Caco-2 (cell line): ENCODE measurements around the gene ID4. TPM values are rescaled to one million over a fixed set of nuclear protein-coding genes. Genes with fewer than 3 reads are reported as not detected.

Experiments used
- BruUV-seq: library from RNA; stranded (reverse); fragments of 400-500 nt; replicated peaks from 2 replicates; lab custom pipeline; 2021; lab: Mats Ljungman, UMichigan
- CTCF ChIA-PET: fragments of 300-600 bp; sonication (Branson Sonifier 250); formaldehyde crosslinking; loops from one replicate; lab custom pipeline; 2022; ENCODE audit warnings: antibody characterized with exemption; lab: Charles Lee
- POLR2A ChIA-PET: fragments of 300-600 bp; sonication (Branson Sonifier 250); formaldehyde crosslinking; loops from one replicate; lab custom pipeline; 2022; ENCODE audit warnings: antibody characterized with exemption; lab: Charles Lee
- DNase-seq, 2 experiments: peaks; one replicate each; pipeline versions ENCODE4 v3.0.0 to v3.0.0-alpha.2; 2020 to 2022
- H3K27me3 ChIP-seq: replicated peaks from 2 replicates; pipeline ENCODE4 v1.6.0; 2011; ENCODE audit warnings: low read length; ENCODE audit not compliant: control insufficient read depth, insufficient read depth
- H3K36me3 ChIP-seq: 2 replicates; pipeline ENCODE4 v1.5.1; 2011; ENCODE audit warnings: low read length; ENCODE audit not compliant: control insufficient read depth, insufficient read depth
- H3K4me1 ChIP-seq: fragments of 250-450 bp; sonication (Bioruptor Pico); 2 replicates; pipeline ENCODE4 v1.5.1; 2020; ENCODE audit warnings: mild to moderate bottlenecking
- H3K4me3 ChIP-seq: 2 replicates; pipeline ENCODE4 v1.5.1; 2011; ENCODE audit warnings: low read depth, mild to moderate bottlenecking, control low read depth, low read length
- H3K9me3 ChIP-seq: fragments of 250-450 bp; sonication (Bioruptor Pico); 2 replicates; pipeline ENCODE4 v1.5.1; 2020; ENCODE audit warnings: mild to moderate bottlenecking, moderate library complexity
- H3K27ac Mint-ChIP-seq: one replicate; pipeline ENCODE4 v1.8.0; 2022; ENCODE audit warnings: mixed read lengths; ENCODE audit not compliant: unreplicated experiment
- H3K27me3 Mint-ChIP-seq: one replicate; pipeline ENCODE4 v1.8.0; 2022; ENCODE audit warnings: mixed read lengths; ENCODE audit not compliant: insufficient read depth, unreplicated experiment
- H3K36me3 Mint-ChIP-seq: one replicate; pipeline ENCODE4 v1.8.0; 2022; ENCODE audit warnings: mild to moderate bottlenecking, mixed read lengths; ENCODE audit not compliant: insufficient read depth, unreplicated experiment
- H3K4me1 Mint-ChIP-seq: one replicate; pipeline ENCODE4 v1.8.0; 2022; ENCODE audit warnings: low read depth, mixed read lengths; ENCODE audit not compliant: unreplicated experiment
- H3K4me3 Mint-ChIP-seq: one replicate; pipeline ENCODE4 v1.8.0; 2022; ENCODE audit warnings: mild to moderate bottlenecking, moderate library complexity, mixed read lengths; ENCODE audit not compliant: unreplicated experiment
- H3K9me3 Mint-ChIP-seq: one replicate; pipeline ENCODE4 v1.8.0; 2022; ENCODE audit warnings: mixed read lengths; ENCODE audit not compliant: unreplicated experiment
- intact Hi-C: fragments of 100-400 bp; cut with micrococcal nuclease; formaldehyde crosslinking; loops from one replicate; pipeline ENCODE4 v1.10.0; 2022; ENCODE audit not compliant: unreplicated experiment
- total RNA-seq: library from RNA; stranded (reverse); gene quantifications from 2 replicates; pipeline ENCODE4 v1.2.3, GENCODE V29; 2022
- TF ChIP-seq, protein P1 (sequence below), 2 experiments: fragments of 200-600 bp in 1 of 2; IDR thresholded peaks; 1 replicate in 1 of 2; 2 replicates in 1 of 2; pipeline versions ENCODE4 v1.5.1 to v1.8.0; 2011 to 2022; ENCODE audit warnings: antibody characterized with exemption in 1 of 2, control low read depth in 1 of 2, inconsistent platforms in 1 of 2, low read depth in 1 of 2, low read length in 1 of 2, mild to moderate bottlenecking in 1 of 2, moderate library complexity in 1 of 2; ENCODE audit not compliant: insufficient read depth in 1 of 2, severe bottlenecking in 1 of 2, unreplicated experiment in 1 of 2

ID4 gene
- total RNA-seq, 1 experiment from 2014 or later: not detected

DNA sequence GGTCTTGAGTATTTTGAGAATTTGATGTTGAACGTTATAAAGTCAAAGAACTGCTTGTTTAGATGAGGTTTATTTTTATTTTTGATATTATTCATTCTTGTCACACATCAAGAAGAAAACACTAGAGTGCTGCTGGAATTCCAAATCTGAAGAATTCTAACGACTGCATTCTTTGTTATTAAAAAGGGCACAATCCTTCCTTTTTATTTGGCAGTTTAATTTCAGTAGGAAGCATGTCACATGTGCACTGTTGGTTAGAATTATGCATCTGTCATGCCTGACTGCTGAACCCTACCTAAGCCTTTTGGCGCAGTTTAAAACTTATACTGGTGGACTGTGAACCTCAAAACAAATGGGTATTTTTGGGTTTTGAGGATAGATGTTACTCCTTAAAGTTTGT lies 4.0 kb downstream of the ID4 start:
- peaks cover 32% of the 10 kb centered on the region for H3K27me3 Mint-ChIP-seq
- H3K4me3 Mint-ChIP-seq: no peak overlapping the region
- peaks cover 2% of the 10 kb centered on the region for H3K27me3 ChIP-seq

DNA sequence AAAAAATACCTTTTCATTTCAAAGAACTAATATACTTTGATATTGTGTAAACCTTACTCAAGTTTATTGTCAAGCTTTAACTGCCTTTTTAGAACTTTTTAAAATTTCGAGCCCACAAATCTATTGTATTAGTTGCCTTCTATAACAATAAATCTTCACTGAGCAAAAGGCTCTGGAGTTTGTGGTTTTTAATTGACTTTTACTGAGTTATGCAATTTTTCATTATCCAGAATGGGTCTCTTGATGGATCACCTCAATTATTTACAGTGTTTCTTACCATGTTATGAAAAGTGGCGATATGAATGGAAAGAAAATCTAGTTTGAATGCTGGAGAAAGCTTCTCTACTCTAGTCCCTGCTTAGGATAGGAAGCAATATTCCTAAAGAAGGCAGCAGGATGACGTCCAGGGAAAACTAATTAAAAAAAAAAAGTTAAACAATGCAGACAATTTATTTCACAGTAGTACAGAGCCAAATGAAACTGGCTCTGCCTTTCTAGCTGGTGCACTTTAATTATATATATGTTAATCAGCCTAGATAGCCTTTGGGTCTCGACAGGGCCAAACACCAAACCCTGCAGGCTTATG lies 5.0 kb downstream of the ID4 start:
- peaks cover 27% of the 10 kb centered on the region for H3K27me3 Mint-ChIP-seq
- CTCF ChIA-PET: no interaction called here

More for the DNA sequence above, 4.0 kb downstream of the ID4 start:
- H3K4me1 ChIP-seq: 0 out of 2 replicates have a peak, but pooled peaks cover 3% of the 10 kb centered on the region
- H3K9me3 ChIP-seq: no peaks in the 10 kb centered on the region
- H3K36me3 ChIP-seq: no peaks in the 10 kb centered on the region
- BruUV-seq: no TSS peak
- ChIA-PET CTCF (no interaction called here), POLR2A (no interaction called here)
- Mint-ChIP-seq H3K27ac (no peak overlapping the region), H3K9me3 (no peaks in the 10 kb centered on the region), H3K4me1 (no peaks in the 10 kb centered on the region), H3K36me3 (no peaks in the 10 kb centered on the region)
- H3K4me3 ChIP-seq: no peak overlapping the region
- intact Hi-C loops: no loop called here
- TF ChIP-seq, protein P1, sequence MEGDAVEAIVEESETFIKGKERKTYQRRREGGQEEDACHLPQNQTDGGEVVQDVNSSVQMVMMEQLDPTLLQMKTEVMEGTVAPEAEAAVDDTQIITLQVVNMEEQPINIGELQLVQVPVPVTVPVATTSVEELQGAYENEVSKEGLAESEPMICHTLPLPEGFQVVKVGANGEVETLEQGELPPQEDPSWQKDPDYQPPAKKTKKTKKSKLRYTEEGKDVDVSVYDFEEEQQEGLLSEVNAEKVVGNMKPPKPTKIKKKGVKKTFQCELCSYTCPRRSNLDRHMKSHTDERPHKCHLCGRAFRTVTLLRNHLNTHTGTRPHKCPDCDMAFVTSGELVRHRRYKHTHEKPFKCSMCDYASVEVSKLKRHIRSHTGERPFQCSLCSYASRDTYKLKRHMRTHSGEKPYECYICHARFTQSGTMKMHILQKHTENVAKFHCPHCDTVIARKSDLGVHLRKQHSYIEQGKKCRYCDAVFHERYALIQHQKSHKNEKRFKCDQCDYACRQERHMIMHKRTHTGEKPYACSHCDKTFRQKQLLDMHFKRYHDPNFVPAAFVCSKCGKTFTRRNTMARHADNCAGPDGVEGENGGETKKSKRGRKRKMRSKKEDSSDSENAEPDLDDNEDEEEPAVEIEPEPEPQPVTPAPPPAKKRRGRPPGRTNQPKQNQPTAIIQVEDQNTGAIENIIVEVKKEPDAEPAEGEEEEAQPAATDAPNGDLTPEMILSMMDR (IDR thresholded peaks at IDR 0.05; ENCODE audit: insufficient read depth in 1 of 2, low read depth in 1 of 2, low read length in 1 of 2, severe bottlenecking in 1 of 2, unreplicated experiment in 1 of 2): no peak
- DNase-seq: no peak

DNA sequence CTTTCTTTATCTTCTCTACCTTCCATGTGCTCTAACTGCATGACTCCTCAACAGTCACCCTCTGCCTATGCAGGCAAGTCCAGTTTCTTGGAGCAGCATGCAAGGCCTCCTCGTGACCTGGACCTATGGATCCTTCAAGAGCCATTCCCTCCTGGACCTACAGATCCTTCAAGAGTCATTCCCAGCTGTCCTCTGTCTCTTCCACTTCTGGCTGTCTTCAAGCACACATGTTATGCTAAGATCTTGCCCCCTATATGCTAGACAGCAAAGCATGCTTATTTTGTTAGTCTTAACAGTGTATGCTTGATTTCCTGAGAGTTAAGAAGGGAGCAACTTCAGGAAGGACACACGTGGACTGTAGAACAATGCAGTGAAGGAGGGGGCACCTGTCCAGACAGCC lies 7.5 kb downstream of the ID4 start:
- BruUV-seq: no TSS peak
- TF ChIP-seq, protein P1 (IDR thresholded peaks at IDR 0.05; ENCODE audit: insufficient read depth in 1 of 2, low read depth in 1 of 2, low read length in 1 of 2, severe bottlenecking in 1 of 2, unreplicated experiment in 1 of 2): no peak
- no peaks in the 10 kb centered on the region for H3K4me1 Mint-ChIP-seq
- no peak overlapping the region for H3K4me3 Mint-ChIP-seq
- Histone ChIP-seq H3K4me1 (no peaks in the 10 kb centered on the region), H3K27me3 (no peaks in the 10 kb centered on the region; the same call in 1 of the 2 replicates), H3K9me3 (no peaks in the 10 kb centered on the region), H3K36me3 (no peaks in the 10 kb centered on the region), H3K4me3 (no peak overlapping the region)
- ChIA-PET CTCF (no interaction called here), POLR2A (no interaction called here)
- no peaks in the 10 kb centered on the region for H3K36me3 Mint-ChIP-seq
- DNase-seq: no peak
- H3K9me3 Mint-ChIP-seq: no peaks in the 10 kb centered on the region
- H3K27ac Mint-ChIP-seq: no peak overlapping the region
- intact Hi-C loops: no loop called here
- H3K27me3 Mint-ChIP-seq: peaks cover 23% of the 10 kb centered on the region

More for the DNA sequence above, 5.0 kb downstream of the ID4 start:
- H3K27me3 ChIP-seq: peaks cover 2% of the 10 kb centered on the region
- TF ChIP-seq, protein P1 (IDR thresholded peaks at IDR 0.05; ENCODE audit: insufficient read depth in 1 of 2, low read depth in 1 of 2, low read length in 1 of 2, severe bottlenecking in 1 of 2, unreplicated experiment in 1 of 2): no peak
- 0 out of 2 replicates have a peak, but pooled peaks cover 3% of the 10 kb centered on the region for H3K4me1 ChIP-seq
- H3K9me3 Mint-ChIP-seq: no peaks in the 10 kb centered on the region
- no peak for DNase-seq
- BruUV-seq: no TSS peak
- H3K4me1 Mint-ChIP-seq: no peaks in the 10 kb centered on the region
- no peak overlapping the region for H3K4me3 ChIP-seq
- intact Hi-C loops: no loop called here
- H3K36me3 ChIP-seq: no peaks in the 10 kb centered on the region
- no peaks in the 10 kb centered on the region for H3K36me3 Mint-ChIP-seq
- H3K27ac Mint-ChIP-seq: no peak overlapping the region
- H3K9me3 ChIP-seq: no peaks in the 10 kb centered on the region
- no peak overlapping the region for H3K4me3 Mint-ChIP-seq
- POLR2A ChIA-PET: no interaction called here
